IPS-20b (cell line): ENCODE results near the gene MRPS18A.
"Not testable (repeated sequence)": the region's sequence is repeated elsewhere in the genome, so short reads cannot be mapped to it uniquely, and the experiment has no call there.

Experiments
- H3K27ac ChIP-seq: one replicate; pipeline ENCODE4 v1.5.1; 2013; ENCODE audit warnings: low read length
- H3K27me3 ChIP-seq: 2 replicates; pipeline ENCODE4 v1.6.1; 2013; ENCODE audit warnings: mild to moderate bottlenecking, low read length, inconsistent platforms; ENCODE audit not compliant: insufficient read depth
- H3K36me3 ChIP-seq: 2 replicates; pipeline ENCODE4 v1.6.1; 2013; ENCODE audit warnings: low read depth, mild to moderate bottlenecking, inconsistent platforms, low read length, moderate library complexity; ENCODE audit not compliant: insufficient read depth
- H3K4me1 ChIP-seq: 2 replicates; pipeline ENCODE4 v1.6.1; 2013; ENCODE audit warnings: mild to moderate bottlenecking, control low read depth, inconsistent platforms, low read length, moderate library complexity; ENCODE audit not compliant: insufficient read depth
- H3K4me3 ChIP-seq: 2 replicates; pipeline ENCODE4 v1.5.1; 2013; ENCODE audit warnings: mild to moderate bottlenecking, low read length, inconsistent platforms
- H3K9ac ChIP-seq: 2 replicates; pipeline ENCODE4 v1.6.1; 2013; ENCODE audit warnings: low read depth, mild to moderate bottlenecking, inconsistent platforms, low read length, moderate library complexity
- H3K9me3 ChIP-seq: 2 replicates; pipeline ENCODE4 v1.6.1; 2013; ENCODE audit warnings: mild to moderate bottlenecking, low read depth, low read length, inconsistent platforms; ENCODE audit not compliant: insufficient read depth

MRPS18A gene

GRCh38 chr6:43703512-43704429, 16.2 kb upstream of the MRPS18A start:
- peak overlapping the region; percentile 86 for H3K27ac ChIP-seq
- no peaks in the 10 kb centered on the region for H3K27me3 ChIP-seq
- no peaks in the 10 kb centered on the region for H3K36me3 ChIP-seq
- no peaks in the 10 kb centered on the region for H3K9me3 ChIP-seq
- peaks cover 49% of the 10 kb centered on the region for H3K4me1 ChIP-seq
- H3K9ac ChIP-seq: peak overlapping the region; percentile 72; the same call in 1 of the 2 replicates
- peak overlapping the region; percentile 56 for H3K4me3 ChIP-seq

DNA sequence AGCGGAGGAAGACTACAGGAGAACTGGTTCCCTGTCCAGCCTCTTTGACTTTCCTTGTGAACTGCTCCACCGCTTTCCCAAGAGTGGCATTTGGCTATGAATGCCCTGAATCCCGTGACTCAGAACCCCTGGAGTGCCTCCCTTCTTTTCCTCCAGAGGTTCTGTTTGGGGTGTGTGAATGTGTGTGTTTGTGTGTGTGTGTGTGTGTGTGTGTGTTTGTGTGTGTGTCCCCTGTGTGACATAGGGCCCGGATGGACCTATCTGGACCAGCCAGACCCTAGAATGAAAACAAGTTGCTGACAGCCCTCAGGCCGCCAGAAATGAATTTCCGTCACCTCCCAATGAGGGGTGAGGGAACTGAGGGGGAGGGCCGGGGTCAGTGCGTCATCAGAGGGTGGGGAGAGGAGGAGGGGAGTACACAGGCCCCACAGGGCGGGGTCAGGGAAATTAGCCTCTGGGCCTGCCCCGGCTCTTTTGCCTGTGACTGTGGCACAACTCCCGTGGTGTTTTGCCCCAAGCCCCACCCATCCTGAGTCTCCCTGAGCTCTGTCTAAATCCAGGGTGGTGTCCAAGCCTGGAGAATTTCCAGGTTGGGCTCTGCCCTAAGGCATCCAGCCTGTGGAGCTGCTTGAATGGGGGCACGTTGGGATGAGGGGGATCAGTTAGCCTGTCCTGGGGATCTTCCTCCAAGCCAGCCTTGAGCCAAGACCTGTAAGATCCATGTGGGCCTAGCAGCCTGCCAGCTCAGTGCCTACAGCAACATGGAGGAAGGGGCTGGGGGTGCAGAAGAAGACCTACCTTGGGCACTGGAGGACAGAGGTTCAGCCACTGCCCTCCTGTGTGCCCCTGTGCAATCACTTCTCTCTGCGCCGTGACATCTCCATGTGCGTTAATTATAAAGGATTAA, 15.2 kb upstream of the MRPS18A start:
- H3K4me3 ChIP-seq: peak overlapping the region; percentile 56
- no peaks in the 10 kb centered on the region for H3K36me3 ChIP-seq
- peak overlapping the region; percentile 72; the same call in 1 of the 2 replicates for H3K9ac ChIP-seq
- no peaks in the 10 kb centered on the region for H3K9me3 ChIP-seq
- no peaks in the 10 kb centered on the region for H3K27me3 ChIP-seq
- peak overlapping the region; percentile 86 for H3K27ac ChIP-seq
- H3K4me1 ChIP-seq: peaks cover 56% of the 10 kb centered on the region

GRCh38 chr6:43702171-43702533, 14.6 kb upstream of the MRPS18A start:
- Histone ChIP-seq H3K27me3 (no peaks in the 10 kb centered on the region), H3K36me3 (no peaks in the 10 kb centered on the region), H3K9ac (peak overlapping the region; percentile 72; the same call in 1 of the 2 replicates), H3K4me3 (peak overlapping the region; percentile 56), H3K27ac (peak overlapping the region; percentile 86), H3K4me1 (peaks cover 50% of the 10 kb centered on the region), H3K9me3 (no peaks in the 10 kb centered on the region)

- peaks cover 54% of the 10 kb centered on the region for H3K4me1 ChIP-seq
- not testable (repeated sequence) for H3K27me3 ChIP-seq, H3K27ac ChIP-seq
Observed at GRCh38 chr6:43700939-43701560, 13.5 kb upstream of the MRPS18A start.

DNA sequence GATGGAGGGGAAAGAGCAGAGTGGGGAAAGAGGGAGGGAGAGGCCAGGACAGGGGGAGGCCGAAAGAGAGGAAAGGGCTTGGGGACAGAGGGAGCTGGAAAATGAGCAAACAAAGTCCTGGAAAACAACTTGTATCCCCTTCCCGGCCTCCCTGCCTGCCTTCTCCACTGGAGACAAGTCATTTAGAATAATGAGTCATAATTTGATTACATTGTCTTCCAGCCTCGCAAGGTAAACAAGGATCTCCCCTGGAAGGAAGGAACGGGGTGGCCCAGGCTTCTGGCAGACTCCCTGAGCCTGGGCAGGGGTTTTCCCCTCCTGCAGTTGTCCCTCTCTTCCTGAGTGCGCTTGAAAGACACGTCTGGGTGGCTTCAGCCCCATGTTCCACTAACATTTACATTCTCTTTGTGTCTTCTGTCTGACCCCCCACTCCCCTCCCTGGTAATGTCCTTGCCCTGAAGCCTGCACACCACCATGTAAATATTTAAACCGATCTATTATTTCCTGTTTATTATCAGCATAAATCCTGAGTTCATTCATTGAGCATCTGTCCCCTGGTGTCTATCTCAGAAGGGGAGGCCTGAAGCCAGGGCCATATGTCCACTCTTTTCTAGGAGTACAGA, 12.1 kb upstream of the MRPS18A start:
- peaks cover 55% of the 10 kb centered on the region for H3K4me1 ChIP-seq
- no peak overlapping the region for H3K27ac ChIP-seq
- H3K9ac ChIP-seq: no peak overlapping the region
- H3K9me3 ChIP-seq: no peaks in the 10 kb centered on the region
- no peaks in the 10 kb centered on the region for H3K36me3 ChIP-seq
- no peaks in the 10 kb centered on the region for H3K27me3 ChIP-seq
- no peak overlapping the region for H3K4me3 ChIP-seq

More at GRCh38 chr6:43700939-43701560, 13.5 kb upstream of the MRPS18A start:
- H3K9ac ChIP-seq: peak overlapping the region; percentile 72; the same call in 1 of the 2 replicates
- H3K4me3 ChIP-seq, H3K9me3 ChIP-seq, H3K36me3 ChIP-seq: not testable (repeated sequence)

- no peak overlapping the region for H3K27ac ChIP-seq
- no peaks in the 10 kb centered on the region for H3K36me3 ChIP-seq
- H3K4me1 ChIP-seq: peaks cover 52% of the 10 kb centered on the region
- no peak overlapping the region for H3K9ac ChIP-seq
- H3K27me3 ChIP-seq: no peaks in the 10 kb centered on the region
- H3K4me3 ChIP-seq: no peak overlapping the region
- no peaks in the 10 kb centered on the region for H3K9me3 ChIP-seq
Observed at GRCh38 chr6:43698584-43699349, 11.2 kb upstream of the MRPS18A start.

DNA sequence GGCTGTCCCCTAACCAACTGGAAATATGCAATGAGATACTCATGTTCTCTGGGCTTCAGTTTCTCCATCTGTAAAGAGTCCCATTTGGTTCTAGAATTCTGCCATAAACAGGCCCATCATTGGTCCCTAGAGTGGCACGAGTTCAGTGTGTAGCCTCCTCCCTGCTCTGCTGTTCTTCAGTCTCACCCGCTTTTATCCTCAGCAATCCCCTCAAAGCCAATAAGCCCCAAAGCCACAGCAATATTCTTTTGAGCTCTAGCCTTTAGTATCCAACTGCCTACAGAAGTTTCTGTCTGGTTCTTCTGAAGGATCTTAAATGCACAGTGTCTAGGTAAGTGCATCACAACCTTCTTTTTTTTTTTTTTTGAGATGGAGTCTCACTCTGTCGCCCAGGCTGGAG, 9.8 kb upstream of the MRPS18A start:
- H3K36me3 ChIP-seq: no peaks in the 10 kb centered on the region
- H3K4me1 ChIP-seq: peaks cover 44% of the 10 kb centered on the region
- H3K27ac ChIP-seq: no peak overlapping the region
- no peaks in the 10 kb centered on the region for H3K9me3 ChIP-seq
- H3K9ac ChIP-seq: no peak overlapping the region
- no peak overlapping the region for H3K4me3 ChIP-seq
- H3K27me3 ChIP-seq: no peaks in the 10 kb centered on the region

GRCh38 chr6:43695967-43696291, 8.3 kb upstream of the MRPS18A start:
- peak overlapping the region; percentile 7; the same call in 1 of the 2 replicates for H3K9ac ChIP-seq
- no peaks in the 10 kb centered on the region for H3K27me3 ChIP-seq
- peaks cover 31% of the 10 kb centered on the region for H3K4me1 ChIP-seq
- no peaks in the 10 kb centered on the region for H3K9me3 ChIP-seq
- H3K4me3 ChIP-seq: 0 out of 2 replicates have a peak overlapping the region, but pooled peaks have one; percentile 0
- no peaks in the 10 kb centered on the region for H3K36me3 ChIP-seq
- no peak overlapping the region for H3K27ac ChIP-seq

GRCh38 chr6:43695215-43695966, 7.8 kb upstream of the MRPS18A start:
- Histone ChIP-seq H3K9ac (no peak overlapping the region; the same call in 1 of the 2 replicates), H3K9me3 (no peaks in the 10 kb centered on the region), H3K4me3 (0 out of 2 replicates have a peak overlapping the region, but pooled peaks have one; percentile 0), H3K27me3 (no peaks in the 10 kb centered on the region), H3K27ac (no peak overlapping the region), H3K4me1 (peaks cover 31% of the 10 kb centered on the region), H3K36me3 (no peaks in the 10 kb centered on the region)

DNA sequence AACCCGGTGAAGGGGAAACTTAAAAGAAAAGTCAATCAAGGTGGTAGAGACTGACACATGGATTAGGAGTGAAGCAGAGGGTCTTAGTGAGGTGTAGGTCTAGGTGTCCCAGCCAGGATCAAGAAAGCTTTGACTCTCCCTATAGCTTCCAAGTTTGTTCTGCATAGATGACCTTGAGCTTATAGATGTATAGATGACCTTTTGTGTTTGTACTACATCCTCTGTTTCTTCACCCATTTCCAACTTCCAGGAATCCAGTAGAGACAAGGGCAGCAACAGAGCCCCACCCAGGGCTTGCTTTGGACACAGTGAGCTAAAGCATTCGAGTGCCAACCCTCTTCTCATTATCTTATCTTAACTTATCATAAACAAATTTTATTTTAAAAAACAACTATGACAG, 1.8 kb upstream of the MRPS18A start:
- Histone ChIP-seq H3K27me3 (no peaks in the 10 kb centered on the region), H3K4me3 (no peak overlapping the region), H3K9me3 (no peaks in the 10 kb centered on the region), H3K4me1 (peaks cover 11% of the 10 kb centered on the region), H3K9ac (no peak overlapping the region), H3K36me3 (no peaks in the 10 kb centered on the region), H3K27ac (no peak overlapping the region)
